ENCODE results near the gene PTPA. TPM values are rescaled to one million over a fixed set of nuclear protein-coding genes. Genes with fewer than 3 reads are reported as not detected.
A peak's percentile ranks its signal among the peaks of the same experiment; 100 is the strongest.

PTPA gene
- polyA plus RNA-seq, 3 donors = 11.7 to 38.5 (median 12.4) TPM

GRCh38 chr9:129133082-129133481 lies 21.9 kb downstream of the PTPA start:
- H3K36me3 Mint-ChIP-seq = peaks cover 75 to 94% of the 10 kb centered on the region in 2 donors
- H3K36me3 ChIP-seq (replicated peaks in 1 of 2; ENCODE audit: control insufficient read depth in 1 of 2, insufficient read depth in 2 of 2, low read length in 2 of 2) = peaks cover 67 to 92% of the 10 kb centered on the region in 2 donors
- no peak overlapping the region for H3K4me3 Mint-ChIP-seq
- H3K27me3 Mint-ChIP-seq (ENCODE audit: low read depth in 3 of 3) = no peaks in the 10 kb centered on the region
- no peak overlapping the region for H3K9ac ChIP-seq (ENCODE audit: insufficient read depth, low read length, poor library complexity, severe bottlenecking)
- H3K4me3 ChIP-seq (replicated peaks in 1 of 3; ENCODE audit: low read depth in 2 of 3, low read length in 3 of 3) = no peak overlapping the region
- H3K27ac ChIP-seq (ENCODE audit: low read depth in 1 of 2, low read length in 2 of 2) = no peak overlapping the region
- no peak for DNase-seq
- H3K4me1 ChIP-seq (ENCODE audit: control insufficient read depth in 1 of 2, insufficient read depth in 2 of 2, low read length in 2 of 2) = no peaks in the 10 kb centered on the region
- peaks cover 7% of the 10 kb centered on the region for H4K20me1 ChIP-seq (ENCODE audit: insufficient read depth, low read length)
- H2AFZ ChIP-seq (ENCODE audit: insufficient read depth, low read depth, low read length, poor library complexity, severe bottlenecking) = no peak overlapping the region
- 98% methylated on average over 4 of the region's 4 CpGs for WGBS (ENCODE audit: insufficient coverage)
- H3K4me1 Mint-ChIP-seq = peaks cover 4% of the 10 kb centered on the region
- no peak for TF ChIP-seq CTCF (IDR thresholded peaks at IDR 0.05)
- intact Hi-C loops (cut with micrococcal nuclease) = loop anchor here (2.0 to 10.0 kb wide), 4 partner anchors 478 to 652 kb away; no protein-coding TSS in a partner anchor
- H3K9me3 ChIP-seq (replicated peaks in 1 of 2; ENCODE audit: control insufficient read depth in 1 of 2, insufficient read depth in 1 of 2, low read length in 2 of 2) = no peaks in the 10 kb centered on the region
- no peak overlapping the region for H3K4me2 ChIP-seq (replicated peaks; ENCODE audit: extremely low read depth, low read length, poor library complexity, severe bottlenecking)
- H3K9me3 Mint-ChIP-seq = peaks cover 0 to 2% (median 0%) of the 10 kb centered on the region in 7 donors
- H3K27ac Mint-ChIP-seq = peak overlapping the region in 2 of 7 donors; percentile 26 to 40
- no peaks in the 10 kb centered on the region for H3K79me2 ChIP-seq (ENCODE audit: insufficient read depth, low read length)
- H3K27me3 ChIP-seq (ENCODE audit: control insufficient read depth in 2 of 2, insufficient read depth in 2 of 2, low read length in 2 of 2) = no peaks in the 10 kb centered on the region

GRCh38 chr9:129135476-129135875 lies 24.3 kb downstream of the PTPA start:
- 96% methylated on average over 5 of the region's 6 CpGs for WGBS (ENCODE audit: insufficient coverage)

More at GRCh38 chr9:129135476-129135875, 24.3 kb downstream of the PTPA start:
- peaks cover 0 to 2% (median 0%) of the 10 kb centered on the region in 7 donors for H3K9me3 Mint-ChIP-seq
- H3K4me1 Mint-ChIP-seq = peaks cover 19% of the 10 kb centered on the region
- no peak overlapping the region for H3K4me3 Mint-ChIP-seq
- H3K79me2 ChIP-seq (ENCODE audit: insufficient read depth, low read length) = no peaks in the 10 kb centered on the region
- no peak for TF ChIP-seq CTCF (IDR thresholded peaks at IDR 0.05)
- H3K4me2 ChIP-seq (replicated peaks; ENCODE audit: extremely low read depth, low read length, poor library complexity, severe bottlenecking) = no peak overlapping the region
- H3K4me3 ChIP-seq (replicated peaks in 1 of 3; ENCODE audit: low read depth in 2 of 3, low read length in 3 of 3) = no peak overlapping the region
- no peak overlapping the region for H3K9ac ChIP-seq (ENCODE audit: insufficient read depth, low read length, poor library complexity, severe bottlenecking)
- intact Hi-C loops (cut with micrococcal nuclease) = loop anchor here (5.0 to 10.0 kb wide), 3 partner anchors 42 to 649 kb away; partner anchors contain the start of gene IER5L (in 1 of the 2)
- H3K27ac ChIP-seq (ENCODE audit: low read depth in 1 of 2, low read length in 2 of 2) = no peak overlapping the region
- no peaks in the 10 kb centered on the region for H3K27me3 ChIP-seq (ENCODE audit: control insufficient read depth in 2 of 2, insufficient read depth in 2 of 2, low read length in 2 of 2)
- peaks cover 13 to 18% of the 10 kb centered on the region in 2 donors for H3K4me1 ChIP-seq (ENCODE audit: control insufficient read depth in 1 of 2, insufficient read depth in 2 of 2, low read length in 2 of 2)
- H3K9me3 ChIP-seq (replicated peaks in 1 of 2; ENCODE audit: control insufficient read depth in 1 of 2, insufficient read depth in 1 of 2, low read length in 2 of 2) = no peaks in the 10 kb centered on the region
- H3K27me3 Mint-ChIP-seq (ENCODE audit: low read depth in 3 of 3) = no peaks in the 10 kb centered on the region
- H3K27ac Mint-ChIP-seq = no peak overlapping the region
- H3K36me3 Mint-ChIP-seq = peaks cover 64 to 81% of the 10 kb centered on the region in 2 donors
- peaks cover 58 to 79% of the 10 kb centered on the region in 2 donors for H3K36me3 ChIP-seq (replicated peaks in 1 of 2; ENCODE audit: control insufficient read depth in 1 of 2, insufficient read depth in 2 of 2, low read length in 2 of 2)
- no peak overlapping the region for H2AFZ ChIP-seq (ENCODE audit: insufficient read depth, low read depth, low read length, poor library complexity, severe bottlenecking)
- peaks cover 7% of the 10 kb centered on the region for H4K20me1 ChIP-seq (ENCODE audit: insufficient read depth, low read length)
- DNase-seq = no peak

Measured in CD14-positive monocyte (primary cell).